ENCODE results near the gene MAN1C1. TPM values are rescaled to one million over a fixed set of nuclear protein-coding genes. Genes with fewer than 3 reads are reported as not detected.

MAN1C1 gene
- total RNA-seq, 1 donor from 2014 or later: 6.8 TPM

DNA sequence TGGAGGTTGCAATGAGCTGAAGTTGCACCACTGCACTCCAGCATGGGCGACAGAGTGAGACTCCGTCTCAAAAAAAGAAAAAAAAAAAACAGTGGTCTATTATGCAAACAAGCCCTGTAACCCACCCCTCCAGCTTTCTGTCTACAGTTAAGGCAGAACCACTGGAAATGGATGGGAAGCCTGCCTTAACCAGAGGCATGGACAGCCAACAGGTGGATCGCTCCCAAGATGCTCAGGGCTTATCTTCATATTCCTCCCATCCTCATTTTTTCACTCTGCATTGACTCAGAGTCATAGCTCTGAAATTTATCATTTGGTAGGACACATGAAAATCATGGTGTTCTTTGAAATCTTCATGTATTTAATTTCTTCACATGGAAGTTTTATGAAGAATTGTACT, 211.9 kb downstream of the MAN1C1 start:
- no peaks in the 10 kb centered on the region for H3K9me3 Mint-ChIP-seq
- Histone ChIP-seq H3K27me3 (no peaks in the 10 kb centered on the region), H3K36me3 (peaks cover 6% of the 10 kb centered on the region), H3K9ac (no peak overlapping the region), H3F3A (ENCODE audit: low read depth) (no peaks in the 10 kb centered on the region), H3K4me1 (no peaks in the 10 kb centered on the region), H3K79me2 (ENCODE audit: low read depth) (no peaks in the 10 kb centered on the region), H4K20me1 (ENCODE audit: low read depth) (peaks cover 5% of the 10 kb centered on the region), H3K9me3 (ENCODE audit: low read depth) (no peaks in the 10 kb centered on the region), H3K27ac (no peak overlapping the region), H3K4me2 (no peak overlapping the region), H3K4me3 (no peak overlapping the region), H2AFZ (replicated peaks) (no peak overlapping the region)
- no peak for DNase-seq (ENCODE audit: low spot score)
- TF ChIP-seq EZH2 (IDR thresholded peaks at IDR 0.05) (no peak), EZH2phosphoT487 (IDR thresholded peaks at IDR 0.05) (no peak)
- TF ChIP-seq, protein P1, sequence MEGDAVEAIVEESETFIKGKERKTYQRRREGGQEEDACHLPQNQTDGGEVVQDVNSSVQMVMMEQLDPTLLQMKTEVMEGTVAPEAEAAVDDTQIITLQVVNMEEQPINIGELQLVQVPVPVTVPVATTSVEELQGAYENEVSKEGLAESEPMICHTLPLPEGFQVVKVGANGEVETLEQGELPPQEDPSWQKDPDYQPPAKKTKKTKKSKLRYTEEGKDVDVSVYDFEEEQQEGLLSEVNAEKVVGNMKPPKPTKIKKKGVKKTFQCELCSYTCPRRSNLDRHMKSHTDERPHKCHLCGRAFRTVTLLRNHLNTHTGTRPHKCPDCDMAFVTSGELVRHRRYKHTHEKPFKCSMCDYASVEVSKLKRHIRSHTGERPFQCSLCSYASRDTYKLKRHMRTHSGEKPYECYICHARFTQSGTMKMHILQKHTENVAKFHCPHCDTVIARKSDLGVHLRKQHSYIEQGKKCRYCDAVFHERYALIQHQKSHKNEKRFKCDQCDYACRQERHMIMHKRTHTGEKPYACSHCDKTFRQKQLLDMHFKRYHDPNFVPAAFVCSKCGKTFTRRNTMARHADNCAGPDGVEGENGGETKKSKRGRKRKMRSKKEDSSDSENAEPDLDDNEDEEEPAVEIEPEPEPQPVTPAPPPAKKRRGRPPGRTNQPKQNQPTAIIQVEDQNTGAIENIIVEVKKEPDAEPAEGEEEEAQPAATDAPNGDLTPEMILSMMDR (IDR thresholded peaks at IDR 0.05): no peak
- H3K27me3 Mint-ChIP-seq (ENCODE audit: insufficient read depth, low read depth): no peaks in the 10 kb centered on the region
- no peaks in the 10 kb centered on the region for H3K4me1 Mint-ChIP-seq
- H3K27ac Mint-ChIP-seq: no peak overlapping the region
- H3K4me3 Mint-ChIP-seq: no peak overlapping the region
- H3K36me3 Mint-ChIP-seq: peaks cover 16% of the 10 kb centered on the region

DNA sequence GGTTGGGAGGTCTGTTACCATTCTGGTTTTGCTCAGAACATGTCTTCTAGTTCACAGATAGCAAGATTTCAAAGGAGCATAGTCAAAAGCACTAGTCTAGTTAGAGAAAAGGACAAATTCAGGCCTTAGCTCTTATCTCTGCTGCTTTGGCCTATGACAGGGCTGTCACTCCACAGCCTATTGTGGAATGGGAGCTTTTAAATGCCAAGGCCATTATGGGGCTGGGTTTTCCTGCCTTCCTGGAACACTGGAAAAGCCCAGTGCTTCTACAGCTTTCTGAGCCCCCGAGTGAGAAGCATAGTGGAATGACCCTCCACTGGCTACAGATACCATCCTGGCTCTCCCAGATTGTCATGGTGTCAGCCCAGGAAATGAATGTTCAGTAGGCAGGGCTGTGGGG, 212.5 kb downstream of the MAN1C1 start:
- Histone ChIP-seq H3K36me3 (peaks cover 6% of the 10 kb centered on the region), H3K9me3 (ENCODE audit: low read depth) (no peaks in the 10 kb centered on the region), H3F3A (ENCODE audit: low read depth) (no peaks in the 10 kb centered on the region), H3K4me1 (no peaks in the 10 kb centered on the region), H4K20me1 (ENCODE audit: low read depth) (peaks cover 5% of the 10 kb centered on the region), H3K4me3 (no peak overlapping the region), H3K9ac (no peak overlapping the region), H3K79me2 (ENCODE audit: low read depth) (no peaks in the 10 kb centered on the region), H2AFZ (replicated peaks) (no peak overlapping the region), H3K27me3 (no peaks in the 10 kb centered on the region), H3K4me2 (no peak overlapping the region), H3K27ac (no peak overlapping the region)
- H3K9me3 Mint-ChIP-seq: no peaks in the 10 kb centered on the region
- no peaks in the 10 kb centered on the region for H3K4me1 Mint-ChIP-seq
- H3K27me3 Mint-ChIP-seq (ENCODE audit: insufficient read depth, low read depth): no peaks in the 10 kb centered on the region
- TF ChIP-seq EZH2 (IDR thresholded peaks at IDR 0.05): no peak
- TF ChIP-seq, protein P1 (IDR thresholded peaks at IDR 0.05): no peak
- TF ChIP-seq EZH2phosphoT487 (IDR thresholded peaks at IDR 0.05): no peak
- no peak overlapping the region for H3K27ac Mint-ChIP-seq
- no peak for DNase-seq (ENCODE audit: low spot score)
- peaks cover 14% of the 10 kb centered on the region for H3K36me3 Mint-ChIP-seq
- H3K4me3 Mint-ChIP-seq: no peak overlapping the region

DNA sequence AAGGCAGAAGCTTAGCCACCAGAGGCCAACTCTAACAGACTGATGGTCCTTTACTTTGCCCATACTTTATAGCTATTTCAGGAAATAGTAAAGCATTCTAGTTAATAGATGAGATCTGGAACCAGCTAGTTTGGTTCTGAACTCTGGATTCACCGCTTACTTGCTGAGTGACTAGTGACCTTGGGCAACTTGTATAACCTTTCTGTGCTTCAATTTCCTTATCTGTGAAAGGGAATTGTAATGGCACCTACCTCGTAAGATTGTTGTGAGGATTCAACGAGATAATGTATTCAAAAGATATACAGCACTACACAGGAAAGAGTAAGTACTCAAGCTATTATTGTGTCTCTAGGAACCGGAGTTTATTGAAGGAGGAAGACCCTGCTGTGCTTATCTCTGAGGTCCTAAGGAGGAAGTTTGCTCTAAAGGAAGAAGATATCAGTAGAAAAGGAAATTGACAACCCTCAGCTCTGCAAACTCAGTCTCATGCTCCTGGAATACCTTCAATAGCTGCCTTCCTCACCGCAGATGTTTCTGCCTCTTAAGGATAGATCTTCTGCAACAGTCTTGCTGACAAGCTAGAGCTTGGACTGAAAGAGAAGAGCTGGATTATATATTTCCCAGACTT, 215.1 kb downstream of the MAN1C1 start:
- Histone ChIP-seq H3K9me3 (ENCODE audit: low read depth) (no peaks in the 10 kb centered on the region), H3K4me2 (no peak overlapping the region), H3K79me2 (ENCODE audit: low read depth) (no peaks in the 10 kb centered on the region), H3K4me3 (no peak overlapping the region), H3K36me3 (peaks cover 6% of the 10 kb centered on the region), H3K9ac (no peak overlapping the region), H3K4me1 (no peaks in the 10 kb centered on the region), H2AFZ (replicated peaks) (no peak overlapping the region), H4K20me1 (ENCODE audit: low read depth) (peaks cover 5% of the 10 kb centered on the region), H3K27ac (no peak overlapping the region), H3K27me3 (no peaks in the 10 kb centered on the region), H3F3A (ENCODE audit: low read depth) (no peaks in the 10 kb centered on the region)
- TF ChIP-seq EZH2phosphoT487 (IDR thresholded peaks at IDR 0.05) (no peak), EZH2 (IDR thresholded peaks at IDR 0.05) (no peak)
- TF ChIP-seq, protein P1 (IDR thresholded peaks at IDR 0.05): no peak
- H3K9me3 Mint-ChIP-seq: no peaks in the 10 kb centered on the region
- no peaks in the 10 kb centered on the region for H3K27me3 Mint-ChIP-seq (ENCODE audit: insufficient read depth, low read depth)
- peaks cover 20% of the 10 kb centered on the region for H3K36me3 Mint-ChIP-seq
- no peak overlapping the region for H3K27ac Mint-ChIP-seq
- H3K4me1 Mint-ChIP-seq: no peaks in the 10 kb centered on the region
- no peak overlapping the region for H3K4me3 Mint-ChIP-seq
- DNase-seq (ENCODE audit: low spot score): no peak

Measured in neural progenitor cell (in vitro differentiated cells).